22Rv1 (cell line): ENCODE measurements around the gene GMDS.

Experiments
- H3K27ac ChIP-seq: fragments of 450-650 bp; 2 replicates; pipeline ENCODE4 v1.5.1; 2017
- CTCF ChIP-seq: fragments of 450-650 bp; IDR thresholded peaks from 2 replicates; pipeline ENCODE4 v1.5.1; 2017; ENCODE audit warnings: mild to moderate bottlenecking
- ZFX ChIP-seq: fragments of 450-650 bp; IDR thresholded peaks from 2 replicates; pipeline ENCODE4 v1.6.1; 2017; ENCODE audit warnings: antibody characterized with exemption, borderline replicate concordance

Gene GMDS

GRCh38 chr6:2035826-2036709 is 209.3 kb downstream of the GMDS start:
- H3K27ac ChIP-seq, result no peak overlapping the region
- no peak for TF ChIP-seq ZFX
- TF ChIP-seq CTCF, result no peak

GRCh38 chr6:2035046-2035445 is 210.4 kb downstream of the GMDS start:
- TF ChIP-seq CTCF (no peak), ZFX (no peak)
- H3K27ac ChIP-seq, result no peak overlapping the region

GRCh38 chr6:2034256-2034655 is 211.1 kb downstream of the GMDS start:
- no peak overlapping the region for H3K27ac ChIP-seq
- no peak for TF ChIP-seq ZFX
- no peak for TF ChIP-seq CTCF

- no peak overlapping the region for H3K27ac ChIP-seq
- TF ChIP-seq ZFX (no peak), CTCF (no peak)
Observed at GRCh38 chr6:2033544-2033943, 211.9 kb downstream of the GMDS start.

GRCh38 chr6:2030682-2031244 is 214.6 kb downstream of the GMDS start:
- no peak overlapping the region for H3K27ac ChIP-seq
- TF ChIP-seq ZFX (no peak), CTCF (no peak)

GRCh38 chr6:2029952-2030351 is 215.5 kb downstream of the GMDS start:
- H3K27ac ChIP-seq, result no peak overlapping the region
- TF ChIP-seq CTCF (no peak), ZFX (no peak)

GRCh38 chr6:2029130-2029794 is 216.1 kb downstream of the GMDS start:
- no peak for TF ChIP-seq CTCF
- no peak for TF ChIP-seq ZFX
- no peak overlapping the region for H3K27ac ChIP-seq
